Activated CD4-positive, alpha-beta T cell treated with anti-CD3 and anti-CD28 coated beads, Interleukin-10, Interleukin-2, amounts not matched to agents 100 ng/mL and 50 ng/mL, durations not matched to agents 16 hours and 8 hours (primary cell): ENCODE data around the gene CYFIP2.

Experiments
- DNase-seq: peaks from one replicate; pipeline ENCODE4 v3.0.0-alpha.2; 2020

CYFIP2 gene

GRCh38 chr5:157289164-157289819 is 23.4 kb downstream of the CYFIP2 start:
- no peak for DNase-seq

- DNase-seq, result no peak
Measured at GRCh38 chr5:157290156-157290980, 24.4 kb downstream of the CYFIP2 start.

- DNase-seq, result peak; percentile 44
Measured at GRCh38 chr5:157290981-157291711, 25.2 kb downstream of the CYFIP2 start.

DNA sequence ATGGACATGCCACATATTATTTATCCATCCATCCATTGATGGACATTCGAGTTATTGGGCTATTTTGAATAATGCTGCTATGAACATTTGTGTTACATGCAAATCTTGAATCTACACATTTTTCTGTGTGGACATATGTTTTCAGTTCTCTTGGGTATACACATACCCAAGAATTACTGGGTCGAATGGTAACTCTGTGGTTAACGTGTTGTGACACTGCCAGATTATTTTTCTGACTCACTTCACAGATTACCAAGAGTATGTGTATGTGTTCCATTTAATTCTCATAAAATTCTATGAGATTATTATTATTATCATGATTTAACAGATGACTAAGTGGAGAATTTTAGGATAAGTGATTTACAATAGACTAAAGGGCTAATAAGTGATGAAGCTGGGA is 26.7 kb downstream of the CYFIP2 start:
- no peak for DNase-seq

GRCh38 chr5:157294407-157295091 is 28.6 kb downstream of the CYFIP2 start:
- no peak for DNase-seq

DNA sequence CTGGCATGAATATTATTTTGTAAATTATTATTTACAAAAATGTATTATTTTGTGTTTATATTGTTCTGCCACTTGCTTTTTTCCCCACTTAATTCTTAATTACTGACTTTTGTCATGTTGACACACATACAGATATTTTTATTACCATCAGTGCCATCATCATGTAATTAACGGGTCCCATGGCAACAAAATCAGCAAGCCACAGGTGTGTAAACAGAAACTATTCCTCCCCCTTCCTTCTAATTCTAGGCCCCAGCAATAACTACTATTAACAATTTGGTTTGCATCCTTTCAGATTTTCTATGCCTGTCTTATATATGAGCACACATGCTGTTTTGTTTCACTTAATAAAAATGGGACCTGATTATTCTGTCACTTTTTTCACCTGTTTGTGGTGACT is 29.3 kb downstream of the CYFIP2 start:
- no peak for DNase-seq

DNA sequence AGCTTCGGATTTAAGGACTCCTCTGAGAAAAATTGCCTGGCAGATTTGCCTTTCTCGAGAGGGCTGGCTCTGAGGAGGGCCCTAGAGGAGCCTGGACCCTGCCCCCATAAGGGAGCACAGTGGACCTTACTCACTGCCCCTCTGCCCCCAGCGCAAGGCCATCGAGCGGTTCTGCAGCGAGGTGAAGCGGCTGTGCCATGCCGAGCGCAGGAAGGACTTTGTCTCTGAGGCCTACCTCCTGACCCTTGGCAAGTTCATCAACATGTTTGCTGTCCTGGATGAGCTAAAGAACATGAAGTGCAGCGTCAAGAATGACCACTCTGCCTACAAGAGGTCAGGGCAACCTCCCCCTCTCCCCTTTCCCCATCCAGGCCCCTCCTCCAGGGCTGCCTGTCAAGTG is 34.6 kb downstream of the CYFIP2 start:
- DNase-seq, result no peak

- no peak for DNase-seq
Measured at GRCh38 chr5:157301066-157301465, 35.1 kb downstream of the CYFIP2 start.

GRCh38 chr5:157303023-157303422 is 37.1 kb downstream of the CYFIP2 start:
- no peak for DNase-seq

DNA sequence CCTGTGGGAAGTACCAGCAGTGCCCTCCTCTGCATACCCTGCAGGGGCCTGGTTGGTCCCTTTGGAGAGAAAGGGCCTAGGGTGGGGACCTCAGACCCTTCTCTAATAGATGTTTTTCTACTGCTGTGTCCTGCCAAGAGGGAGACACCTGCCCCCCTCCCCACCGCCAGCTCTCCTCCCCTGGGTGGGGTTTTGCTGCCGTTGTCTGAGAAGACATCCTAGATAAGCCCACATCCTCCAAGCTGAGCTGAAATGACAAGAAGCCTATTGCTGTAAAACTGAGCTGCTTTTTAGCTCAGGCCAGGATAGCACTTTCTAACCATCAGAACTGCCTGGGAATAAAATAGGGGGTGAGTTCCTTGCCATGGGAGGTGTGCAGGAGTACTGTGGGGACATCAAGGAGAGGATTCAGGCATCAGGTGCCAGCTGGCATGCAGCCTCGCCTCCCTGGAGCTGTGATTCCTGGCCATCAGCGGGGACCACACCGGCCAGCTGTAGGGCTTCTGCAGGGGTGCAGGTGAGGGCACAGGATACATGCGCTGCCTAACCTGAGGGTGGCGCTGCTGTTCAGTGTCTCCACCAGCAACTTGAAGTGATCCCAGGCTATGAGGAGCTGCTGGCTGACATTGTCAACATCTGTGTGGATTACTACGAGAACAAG is 37.9 kb downstream of the CYFIP2 start:
- DNase-seq, result peak; percentile 32

DNA sequence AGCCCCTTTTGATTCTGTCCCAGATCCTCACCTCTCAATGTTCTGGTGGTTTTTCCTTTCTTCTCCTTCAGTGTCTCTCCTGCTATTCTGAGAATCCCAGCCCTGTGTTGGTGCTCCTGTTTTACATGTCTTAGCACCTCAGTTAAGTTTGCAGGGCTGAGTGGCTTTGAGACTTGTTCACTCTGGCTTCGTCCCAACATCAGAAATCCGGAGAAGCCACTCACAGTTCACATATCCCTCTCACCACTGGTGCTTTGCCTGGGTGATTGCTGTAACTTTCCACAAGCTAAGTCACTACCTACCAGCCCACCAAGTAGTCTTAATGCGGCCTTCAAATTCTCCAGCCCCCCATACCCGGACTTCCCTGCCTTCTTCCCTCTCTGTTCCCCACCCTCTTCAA is 40.2 kb downstream of the CYFIP2 start:
- DNase-seq, result no peak

GRCh38 chr5:157306692-157307471 is 41.0 kb downstream of the CYFIP2 start:
- DNase-seq, result peak; percentile 21

- DNase-seq, result no peak
Measured at GRCh38 chr5:157308836-157309465, 43.0 kb downstream of the CYFIP2 start.

GRCh38 chr5:157309796-157310195 is 43.9 kb downstream of the CYFIP2 start:
- no peak for DNase-seq

- no peak for DNase-seq
Measured at GRCh38 chr5:157311595-157311994, 45.7 kb downstream of the CYFIP2 start.

GRCh38 chr5:157312492-157312891 is 46.6 kb downstream of the CYFIP2 start:
- peak; percentile 70 for DNase-seq

DNA sequence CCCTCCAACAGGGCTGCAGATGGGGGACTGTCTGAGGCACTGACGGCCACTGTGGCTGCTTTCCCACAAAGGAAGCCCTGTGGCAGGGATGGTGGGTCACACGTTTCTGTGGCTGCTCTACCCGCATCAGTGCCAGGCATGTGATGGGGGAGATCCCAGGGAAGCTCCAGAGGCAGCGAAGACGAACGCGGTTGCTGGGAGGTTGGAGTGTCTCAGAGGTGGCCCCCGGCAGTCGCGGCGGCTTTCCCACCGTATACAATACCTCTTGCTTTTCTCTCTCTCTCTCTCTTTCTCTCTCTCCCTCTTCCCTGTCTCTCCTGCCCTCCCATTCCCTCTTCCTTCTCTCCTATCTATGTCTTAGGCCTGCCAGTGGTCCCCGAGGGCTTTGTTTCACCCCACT is 56.7 kb downstream of the CYFIP2 start:
- no peak for DNase-seq

DNA sequence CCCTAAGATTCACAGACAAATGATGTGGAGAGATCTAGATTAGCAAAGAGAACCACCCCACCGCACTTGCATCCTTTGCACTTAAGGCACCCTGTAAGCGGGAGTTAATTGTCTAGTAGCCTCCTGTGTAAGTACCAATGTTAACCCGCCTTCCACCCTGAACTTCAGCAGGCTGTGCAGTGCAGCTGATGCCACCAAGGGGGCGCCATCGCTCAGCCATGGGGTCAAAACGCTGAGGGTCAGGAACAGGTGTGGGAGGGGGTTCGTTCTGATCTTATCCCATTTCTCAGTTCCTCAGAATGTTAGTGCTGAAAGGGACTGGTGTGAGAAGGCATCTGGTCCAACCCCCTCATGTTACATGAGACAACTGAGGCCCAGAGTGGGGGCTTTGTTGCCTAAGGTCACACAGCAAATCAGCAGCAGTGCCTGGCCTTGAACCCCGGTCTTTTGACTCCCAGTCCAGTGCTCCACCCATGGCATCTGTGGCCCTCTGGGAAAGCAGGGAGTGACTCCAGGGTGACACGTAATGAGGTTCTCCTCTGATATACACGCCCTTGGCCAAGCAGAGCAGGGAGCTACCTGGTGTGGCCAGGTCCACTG is 57.3 kb downstream of the CYFIP2 start:
- no peak for DNase-seq

DNA sequence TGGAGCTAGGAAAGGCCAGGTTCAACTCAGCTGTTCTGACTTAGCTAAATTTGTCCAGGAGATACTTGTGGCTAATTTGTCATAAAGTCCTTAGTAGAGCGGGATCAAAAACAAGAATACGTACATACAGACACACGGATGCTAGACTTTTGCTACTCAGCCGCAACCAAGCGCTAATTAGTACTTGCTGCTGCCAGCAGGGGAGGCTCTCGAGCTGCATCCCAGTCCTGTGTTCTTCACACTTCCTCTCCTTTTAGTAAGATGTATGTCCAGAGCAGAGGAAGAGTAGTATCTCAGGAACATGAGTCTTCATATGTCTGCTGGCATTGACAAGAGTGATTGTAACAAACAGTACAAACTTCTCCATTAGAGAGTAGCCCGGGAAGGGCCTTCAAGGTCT is 58.3 kb downstream of the CYFIP2 start:
- DNase-seq, result no peak

DNA sequence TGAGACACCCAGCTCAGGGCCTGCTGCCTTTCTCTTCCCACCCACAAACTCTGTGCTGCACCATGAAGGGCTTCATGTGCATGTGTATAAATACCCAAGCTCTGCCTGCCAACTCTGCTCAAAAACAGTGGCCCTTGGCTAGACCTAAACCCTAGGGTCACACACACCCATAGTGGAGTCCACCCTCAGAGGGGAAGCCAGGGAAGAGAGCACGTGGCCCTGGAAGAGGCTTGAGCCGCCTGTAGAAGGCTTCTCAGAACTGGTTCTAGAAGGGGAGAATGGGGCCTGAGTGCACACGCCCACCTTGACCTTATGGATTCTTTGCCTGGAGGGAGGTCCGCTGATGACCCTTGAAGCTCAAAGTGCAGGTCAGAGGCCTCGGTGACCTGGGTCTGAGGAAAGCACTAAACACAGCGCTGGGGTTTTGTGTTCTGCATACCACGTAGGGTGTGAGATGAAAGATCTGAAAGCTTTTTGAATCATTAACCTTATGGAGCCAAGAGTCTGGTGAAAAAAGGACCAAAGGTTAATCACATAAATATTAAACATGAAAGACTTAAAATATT is 60.6 kb downstream of the CYFIP2 start:
- no peak for DNase-seq

DNA sequence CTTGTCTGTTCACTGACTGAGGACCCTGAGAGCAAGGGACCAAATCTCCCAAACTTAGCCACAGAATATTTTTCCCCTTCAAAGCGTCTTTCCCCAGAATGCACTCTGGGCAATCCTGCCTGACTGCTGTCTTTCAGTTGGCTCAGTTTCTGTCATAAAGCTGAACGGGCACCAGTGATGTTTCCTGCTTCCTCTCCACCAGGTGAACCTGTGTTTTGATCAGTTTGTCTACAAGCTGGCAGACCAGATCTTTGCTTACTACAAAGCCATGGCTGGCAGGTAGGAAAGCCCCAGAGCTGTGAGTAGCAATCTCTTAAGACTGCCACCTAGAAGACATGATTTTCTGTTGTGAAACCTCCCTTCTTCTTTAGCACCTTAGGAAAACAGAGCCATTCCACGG is 61.8 kb downstream of the CYFIP2 start:
- no peak for DNase-seq
